Loucy (cell line): Measurements from ENCODE around the gene AQP11.

ENCODE experiments used
- H2AFZ ChIP-seq: fragments of 200-600 bp; sonication (generic); 2 replicates; pipeline ENCODE4 v1.6.0; 2016; ENCODE audit warnings: antibody characterized with exemption, mild to moderate bottlenecking, low read length, moderate library complexity
- H3F3A ChIP-seq: fragments of 200-600 bp; 2 replicates; pipeline ENCODE4 v1.6.0; 2016; ENCODE audit warnings: antibody characterized with exemption, low read depth, mild to moderate bottlenecking
- H3K27me3 ChIP-seq: fragments of 200-600 bp; sonication (generic); 2 replicates; pipeline ENCODE4 v1.6.1; 2014; ENCODE audit warnings: low read length, mild to moderate bottlenecking; ENCODE audit not compliant: insufficient read depth, poor library complexity, severe bottlenecking
- H3K36me3 ChIP-seq: fragments of 200-600 bp; sonication (generic); 2 replicates; pipeline ENCODE4 v1.6.1; 2016; ENCODE audit warnings: low read length; ENCODE audit not compliant: insufficient read depth
- H3K4me1 ChIP-seq: fragments of 200-600 bp; sonication (generic); 2 replicates; pipeline ENCODE4 v1.5.1; 2014; ENCODE audit warnings: low read length, mild to moderate bottlenecking; ENCODE audit not compliant: insufficient read depth, poor library complexity, severe bottlenecking
- H3K4me2 ChIP-seq: fragments of 200-600 bp; sonication (generic); 2 replicates; pipeline ENCODE4 v1.6.0; 2014; ENCODE audit warnings: antibody characterized with exemption, low read length, low read depth, mild to moderate bottlenecking; ENCODE audit not compliant: poor library complexity, severe bottlenecking
- H3K4me3 ChIP-seq: fragments of 200-600 bp; sonication (generic); 2 replicates; pipeline ENCODE4 v1.5.1; 2014; ENCODE audit warnings: low read length, mild to moderate bottlenecking, mixed read lengths; ENCODE audit not compliant: poor library complexity, severe bottlenecking
- H3K79me2 ChIP-seq: fragments of 200-600 bp; sonication (generic); 2 replicates; pipeline ENCODE4 v1.6.1; 2014; ENCODE audit warnings: low read length; ENCODE audit not compliant: insufficient read depth
- H3K9ac ChIP-seq: fragments of 200-600 bp; sonication (generic); 2 replicates; pipeline ENCODE4 v1.6.0; 2014; ENCODE audit warnings: mild to moderate bottlenecking, low read depth, low read length, moderate library complexity; ENCODE audit not compliant: poor library complexity, severe bottlenecking
- H3K9me2 ChIP-seq: fragments of 200-600 bp; sonication (generic); replicated peaks from 2 replicates; pipeline ENCODE4 v1.6.1; 2016; ENCODE audit warnings: low read depth, low read length, mixed read lengths
- H3K9me3 ChIP-seq: fragments of 200-600 bp; sonication (generic); 2 replicates; pipeline ENCODE4 v1.6.1; 2014; ENCODE audit warnings: mild to moderate bottlenecking, antibody characterized with exemption, low read length, low read depth; ENCODE audit not compliant: insufficient read depth
- H4K20me1 ChIP-seq: fragments of 200-600 bp; sonication (generic); 2 replicates; pipeline ENCODE4 v1.6.0; 2014; ENCODE audit warnings: antibody characterized with exemption, low read length, mild to moderate bottlenecking; ENCODE audit not compliant: insufficient read depth, poor library complexity, severe bottlenecking
- EZH2phosphoT487 ChIP-seq: fragments of 200-600 bp; IDR thresholded peaks from 2 replicates; pipeline ENCODE4 v1.6.1; 2018; ENCODE audit warnings: antibody characterized with exemption, mild to moderate bottlenecking, moderate library complexity, borderline replicate concordance
- TF ChIP-seq, protein P1 (sequence below): fragments of 200-600 bp; sonication (generic); conservative IDR thresholded peaks from 2 replicates; pipeline ENCODE4 v1.5.1; 2014; ENCODE audit warnings: mild to moderate bottlenecking, antibody characterized with exemption, low read length

The AQP11 gene

GRCh38 chr11:77609234-77609633 is 19.5 kb downstream of the AQP11 start:
- Histone ChIP-seq H3K4me2 (no peak overlapping the region), H3F3A (no peaks in the 10 kb centered on the region), H3K9me2 (no peaks in the 10 kb centered on the region), H4K20me1 (no peaks in the 10 kb centered on the region), H3K9me3 (no peaks in the 10 kb centered on the region), H3K4me3 (no peak overlapping the region), H3K79me2 (no peaks in the 10 kb centered on the region), H3K9ac (no peak overlapping the region), H3K36me3 (peaks cover 28% of the 10 kb centered on the region; the same call in 1 of the 2 replicates), H3K27me3 (no peaks in the 10 kb centered on the region), H2AFZ (no peak overlapping the region), H3K4me1 (no peaks in the 10 kb centered on the region)
- no peak for TF ChIP-seq EZH2phosphoT487
- TF ChIP-seq, protein P1, sequence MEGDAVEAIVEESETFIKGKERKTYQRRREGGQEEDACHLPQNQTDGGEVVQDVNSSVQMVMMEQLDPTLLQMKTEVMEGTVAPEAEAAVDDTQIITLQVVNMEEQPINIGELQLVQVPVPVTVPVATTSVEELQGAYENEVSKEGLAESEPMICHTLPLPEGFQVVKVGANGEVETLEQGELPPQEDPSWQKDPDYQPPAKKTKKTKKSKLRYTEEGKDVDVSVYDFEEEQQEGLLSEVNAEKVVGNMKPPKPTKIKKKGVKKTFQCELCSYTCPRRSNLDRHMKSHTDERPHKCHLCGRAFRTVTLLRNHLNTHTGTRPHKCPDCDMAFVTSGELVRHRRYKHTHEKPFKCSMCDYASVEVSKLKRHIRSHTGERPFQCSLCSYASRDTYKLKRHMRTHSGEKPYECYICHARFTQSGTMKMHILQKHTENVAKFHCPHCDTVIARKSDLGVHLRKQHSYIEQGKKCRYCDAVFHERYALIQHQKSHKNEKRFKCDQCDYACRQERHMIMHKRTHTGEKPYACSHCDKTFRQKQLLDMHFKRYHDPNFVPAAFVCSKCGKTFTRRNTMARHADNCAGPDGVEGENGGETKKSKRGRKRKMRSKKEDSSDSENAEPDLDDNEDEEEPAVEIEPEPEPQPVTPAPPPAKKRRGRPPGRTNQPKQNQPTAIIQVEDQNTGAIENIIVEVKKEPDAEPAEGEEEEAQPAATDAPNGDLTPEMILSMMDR = no peak

DNA sequence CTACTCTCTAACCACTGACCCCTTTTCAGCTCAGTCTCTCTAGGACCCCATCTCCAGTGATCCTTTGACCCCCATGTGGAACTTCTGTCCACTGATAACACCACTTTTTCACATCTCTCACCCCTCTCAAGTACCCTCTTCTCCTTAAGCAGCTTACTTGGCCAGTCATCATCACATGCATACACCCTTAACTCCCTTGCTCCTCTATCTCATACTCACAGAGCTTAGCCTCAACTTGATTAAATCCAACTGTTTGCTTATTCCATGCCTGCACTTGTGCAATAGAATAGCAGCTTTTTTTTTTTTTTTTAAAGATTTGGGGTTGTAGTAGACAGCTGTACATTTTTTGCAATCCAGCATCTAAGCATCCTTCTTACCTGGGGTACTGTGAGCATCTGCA is 22.2 kb downstream of the AQP11 start:
- Histone ChIP-seq H4K20me1 (no peaks in the 10 kb centered on the region), H3K9me2 (no peaks in the 10 kb centered on the region), H3K27me3 (no peaks in the 10 kb centered on the region), H3K9me3 (no peaks in the 10 kb centered on the region), H2AFZ (no peak overlapping the region), H3K4me3 (no peak overlapping the region), H3K4me1 (no peaks in the 10 kb centered on the region), H3K9ac (no peak overlapping the region), H3K79me2 (no peaks in the 10 kb centered on the region), H3K4me2 (no peak overlapping the region), H3K36me3 (peaks cover 47% of the 10 kb centered on the region; the same call in 1 of the 2 replicates), H3F3A (no peaks in the 10 kb centered on the region)
- TF ChIP-seq EZH2phosphoT487 = no peak
- TF ChIP-seq, protein P1 = no peak

- no peak overlapping the region for H3K4me2 ChIP-seq
- H3K9me2 ChIP-seq = no peaks in the 10 kb centered on the region
- H4K20me1 ChIP-seq = no peaks in the 10 kb centered on the region
- peaks cover 58% of the 10 kb centered on the region; the same call in 1 of the 2 replicates for H3K36me3 ChIP-seq
- H3K9ac ChIP-seq = no peak overlapping the region
- no peaks in the 10 kb centered on the region for H3K27me3 ChIP-seq
- peaks cover 3% of the 10 kb centered on the region; the same call in 1 of the 2 replicates for H3F3A ChIP-seq
- H3K4me3 ChIP-seq = no peak overlapping the region
- H2AFZ ChIP-seq = no peak overlapping the region
- TF ChIP-seq, protein P1 = no peak
- no peak for TF ChIP-seq EZH2phosphoT487
- H3K4me1 ChIP-seq = no peaks in the 10 kb centered on the region
- no peaks in the 10 kb centered on the region for H3K79me2 ChIP-seq
- no peaks in the 10 kb centered on the region for H3K9me3 ChIP-seq
These were observed 28.1 kb downstream of the AQP11 start for GRCh38 chr11:77617892-77618291.
